Measurements from ENCODE around the gene PAEP. TPM values are rescaled to one million over a fixed set of nuclear protein-coding genes. Genes with fewer than 3 reads are reported as not detected.

The PAEP gene
- total and polyA plus RNA-seq, 4 donors, result not detected

DNA sequence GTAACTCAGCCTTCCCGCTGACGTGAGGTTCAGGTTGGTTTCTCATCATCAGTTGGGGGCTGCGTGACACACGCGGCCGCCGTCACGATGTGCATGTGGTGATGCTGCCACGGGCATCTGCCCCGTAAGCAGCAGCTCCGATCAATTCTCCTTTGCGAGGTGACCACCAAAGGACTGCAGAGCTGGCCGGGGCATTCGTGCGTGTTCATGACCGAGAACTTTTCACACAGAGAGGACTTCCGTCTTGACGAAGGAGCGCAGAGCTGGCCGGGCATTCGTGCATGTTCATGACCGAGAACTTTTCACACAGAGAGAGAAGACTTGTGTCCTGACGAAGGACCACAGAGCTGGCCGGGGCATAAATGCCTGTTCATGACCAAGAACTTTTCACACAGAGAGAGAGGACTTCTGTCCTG lies 44.1 kb upstream of the PAEP start:
- H3K4me1 ChIP-seq (ENCODE audit: control insufficient read depth in 4 of 4, insufficient read depth in 4 of 4, low read length in 3 of 4), result no peaks in the 10 kb centered on the region
- no peaks in the 10 kb centered on the region for H3K36me3 ChIP-seq (ENCODE audit: control insufficient read depth in 4 of 4, insufficient read depth in 3 of 4, low read depth in 1 of 4, low read length in 3 of 4)
- no peak for TF ChIP-seq NR2F2 (IDR thresholded peaks at IDR 0.05)
- TF ChIP-seq, protein P1, sequence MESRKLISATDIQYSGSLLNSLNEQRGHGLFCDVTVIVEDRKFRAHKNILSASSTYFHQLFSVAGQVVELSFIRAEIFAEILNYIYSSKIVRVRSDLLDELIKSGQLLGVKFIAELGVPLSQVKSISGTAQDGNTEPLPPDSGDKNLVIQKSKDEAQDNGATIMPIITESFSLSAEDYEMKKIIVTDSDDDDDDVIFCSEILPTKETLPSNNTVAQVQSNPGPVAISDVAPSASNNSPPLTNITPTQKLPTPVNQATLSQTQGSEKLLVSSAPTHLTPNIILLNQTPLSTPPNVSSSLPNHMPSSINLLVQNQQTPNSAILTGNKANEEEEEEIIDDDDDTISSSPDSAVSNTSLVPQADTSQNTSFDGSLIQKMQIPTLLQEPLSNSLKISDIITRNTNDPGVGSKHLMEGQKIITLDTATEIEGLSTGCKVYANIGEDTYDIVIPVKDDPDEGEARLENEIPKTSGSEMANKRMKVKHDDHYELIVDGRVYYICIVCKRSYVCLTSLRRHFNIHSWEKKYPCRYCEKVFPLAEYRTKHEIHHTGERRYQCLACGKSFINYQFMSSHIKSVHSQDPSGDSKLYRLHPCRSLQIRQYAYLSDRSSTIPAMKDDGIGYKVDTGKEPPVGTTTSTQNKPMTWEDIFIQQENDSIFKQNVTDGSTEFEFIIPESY (IDR thresholded peaks at IDR 0.05), result no peak
- TF ChIP-seq, protein P2, sequence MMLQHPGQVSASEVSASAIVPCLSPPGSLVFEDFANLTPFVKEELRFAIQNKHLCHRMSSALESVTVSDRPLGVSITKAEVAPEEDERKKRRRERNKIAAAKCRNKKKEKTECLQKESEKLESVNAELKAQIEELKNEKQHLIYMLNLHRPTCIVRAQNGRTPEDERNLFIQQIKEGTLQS (IDR thresholded peaks at IDR 0.05), result no peak
- TF ChIP-seq HNF4A (conservative IDR thresholded peaks at IDR 0.05), result no peak
- no peak for TF ChIP-seq SP1 (IDR thresholded peaks at IDR 0.05)
- no peak for TF ChIP-seq GABPA (IDR thresholded peaks at IDR 0.05 in 1 of 2, conservative IDR thresholded peaks at IDR 0.05 in 1 of 2)
- no peak for TF ChIP-seq FOXA1 (IDR thresholded peaks at IDR 0.05)
- TF ChIP-seq RAD21 (IDR thresholded peaks at IDR 0.05), result no peak
- TF ChIP-seq, protein P3, sequence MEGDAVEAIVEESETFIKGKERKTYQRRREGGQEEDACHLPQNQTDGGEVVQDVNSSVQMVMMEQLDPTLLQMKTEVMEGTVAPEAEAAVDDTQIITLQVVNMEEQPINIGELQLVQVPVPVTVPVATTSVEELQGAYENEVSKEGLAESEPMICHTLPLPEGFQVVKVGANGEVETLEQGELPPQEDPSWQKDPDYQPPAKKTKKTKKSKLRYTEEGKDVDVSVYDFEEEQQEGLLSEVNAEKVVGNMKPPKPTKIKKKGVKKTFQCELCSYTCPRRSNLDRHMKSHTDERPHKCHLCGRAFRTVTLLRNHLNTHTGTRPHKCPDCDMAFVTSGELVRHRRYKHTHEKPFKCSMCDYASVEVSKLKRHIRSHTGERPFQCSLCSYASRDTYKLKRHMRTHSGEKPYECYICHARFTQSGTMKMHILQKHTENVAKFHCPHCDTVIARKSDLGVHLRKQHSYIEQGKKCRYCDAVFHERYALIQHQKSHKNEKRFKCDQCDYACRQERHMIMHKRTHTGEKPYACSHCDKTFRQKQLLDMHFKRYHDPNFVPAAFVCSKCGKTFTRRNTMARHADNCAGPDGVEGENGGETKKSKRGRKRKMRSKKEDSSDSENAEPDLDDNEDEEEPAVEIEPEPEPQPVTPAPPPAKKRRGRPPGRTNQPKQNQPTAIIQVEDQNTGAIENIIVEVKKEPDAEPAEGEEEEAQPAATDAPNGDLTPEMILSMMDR (IDR thresholded peaks at IDR 0.05; ENCODE audit: low read depth, low read length, missing input control), result no peak
- no peak for TF ChIP-seq HNF4G (IDR thresholded peaks at IDR 0.05)
- TF ChIP-seq YY1 (IDR thresholded peaks at IDR 0.05), result no peak
- no peak for TF ChIP-seq TAF1 (conservative IDR thresholded peaks at IDR 0.05)
- 88% methylated on average over 24 of the region's 24 CpGs for WGBS
- no peak overlapping the region for H3K4me3 ChIP-seq (ENCODE audit: low read depth in 1 of 3, low read length in 3 of 3)
- no peak for DNase-seq (ENCODE audit: low spot score)
- H3K9me3 ChIP-seq (ENCODE audit: control insufficient read depth in 4 of 4, low read length in 3 of 4), result no peaks in the 10 kb centered on the region
- H3K27me3 ChIP-seq (ENCODE audit: control insufficient read depth in 4 of 4, insufficient read depth in 4 of 4, low read length in 3 of 4), result no peaks in the 10 kb centered on the region
- no peak overlapping the region for H3K27ac ChIP-seq (ENCODE audit: low read depth in 1 of 2, low read length in 2 of 2)
- no peak overlapping the region for H3K9ac ChIP-seq (ENCODE audit: low read depth in 1 of 2, low read length in 2 of 2)

DNA sequence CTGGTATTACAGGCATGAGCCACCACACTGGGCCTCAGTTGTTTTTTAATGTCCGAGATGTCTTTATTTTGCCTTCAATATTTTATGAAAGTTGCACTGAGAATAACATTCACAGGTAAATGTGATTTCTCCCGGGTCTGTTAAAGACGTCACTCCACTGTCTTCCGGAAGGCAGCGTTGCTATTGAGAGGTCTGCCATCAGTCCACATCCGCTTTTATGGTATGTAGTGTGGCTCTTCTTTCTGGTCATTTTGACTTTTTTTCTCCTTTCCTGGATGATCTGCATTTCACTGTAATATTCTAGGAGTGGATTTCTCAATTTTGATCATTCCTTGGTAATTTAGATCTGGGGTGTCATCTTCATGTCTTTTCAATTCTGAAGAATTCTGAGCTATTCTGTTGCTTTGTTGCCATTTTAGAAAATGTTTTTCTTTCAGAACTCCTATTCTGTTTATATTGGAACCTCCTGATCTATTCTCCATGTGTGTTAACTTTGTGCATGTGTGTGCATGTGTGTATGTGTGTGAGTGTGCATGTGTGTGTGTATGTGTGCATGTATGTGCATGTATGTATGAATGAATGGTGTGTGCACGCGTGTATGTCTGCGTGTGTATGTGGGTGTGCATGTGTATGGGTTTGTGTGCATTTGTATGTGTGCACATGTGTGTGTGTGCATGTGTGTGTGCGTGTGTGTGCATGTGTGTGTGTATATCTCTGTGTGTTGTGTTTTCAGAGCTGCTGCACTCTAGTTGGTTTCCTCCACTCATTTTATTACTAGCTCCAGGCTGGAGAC lies 42.2 kb upstream of the PAEP start:
- H3K9me3 ChIP-seq (ENCODE audit: control insufficient read depth in 4 of 4, low read length in 3 of 4), result no peaks in the 10 kb centered on the region
- DNase-seq (ENCODE audit: low spot score), result no peak
- no peak overlapping the region for H3K9ac ChIP-seq (ENCODE audit: low read depth in 1 of 2, low read length in 2 of 2)
- H3K4me1 ChIP-seq (ENCODE audit: control insufficient read depth in 4 of 4, insufficient read depth in 4 of 4, low read length in 3 of 4), result no peaks in the 10 kb centered on the region
- WGBS, result 91% methylated on average over 10 of the region's 10 CpGs
- H3K36me3 ChIP-seq (ENCODE audit: control insufficient read depth in 4 of 4, insufficient read depth in 3 of 4, low read depth in 1 of 4, low read length in 3 of 4), result no peaks in the 10 kb centered on the region
- TF ChIP-seq RXRA (IDR thresholded peaks at IDR 0.05) (no peak), TAF1 (conservative IDR thresholded peaks at IDR 0.05) (no peak)
- no peaks in the 10 kb centered on the region for H3K27me3 ChIP-seq (ENCODE audit: control insufficient read depth in 4 of 4, insufficient read depth in 4 of 4, low read length in 3 of 4)
- no peak overlapping the region for H3K27ac ChIP-seq (ENCODE audit: low read depth in 1 of 2, low read length in 2 of 2)
- no peak overlapping the region for H3K4me3 ChIP-seq (ENCODE audit: low read depth in 1 of 3, low read length in 3 of 3)
